ENCODE results near the gene CNP.

CNP gene

DNA sequence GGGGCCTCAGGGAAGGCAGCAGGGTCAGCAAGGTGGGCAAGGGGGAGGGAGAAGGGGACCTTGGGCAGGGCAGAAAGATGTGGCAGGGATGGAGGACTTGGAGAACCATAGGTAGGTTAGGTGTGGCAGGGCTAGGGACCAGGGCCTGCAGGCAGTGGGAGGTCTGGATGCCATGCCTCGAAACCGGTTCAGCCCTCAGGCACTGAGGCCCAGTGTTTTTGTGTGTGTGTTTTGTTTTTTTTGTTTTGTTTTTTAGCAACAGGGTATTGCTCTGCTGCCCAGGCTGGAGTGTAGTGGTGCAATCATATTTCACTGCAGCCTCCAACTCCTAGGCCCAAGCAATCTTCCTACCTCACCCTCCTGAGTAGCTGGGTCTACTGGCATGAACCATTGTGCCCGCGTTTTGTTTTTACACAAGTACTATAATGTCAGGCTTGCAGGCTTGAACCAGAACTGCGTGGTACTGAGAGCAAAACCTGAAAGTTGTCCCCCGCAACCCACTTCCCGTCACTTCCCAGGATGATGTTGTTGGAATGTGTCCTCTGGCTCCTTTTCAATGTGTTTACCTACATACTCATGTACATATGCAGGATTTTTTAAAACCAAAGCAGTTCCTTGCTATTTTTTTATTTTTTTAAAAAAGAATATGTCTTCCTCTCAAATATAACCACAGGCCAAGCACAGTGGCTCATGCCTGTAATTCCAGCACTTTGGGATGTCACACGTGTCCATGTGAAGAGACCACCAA is 23.8 kb upstream of the CNP start:
- no peak for DNase-seq (ENCODE audit: low read depth)

DNA sequence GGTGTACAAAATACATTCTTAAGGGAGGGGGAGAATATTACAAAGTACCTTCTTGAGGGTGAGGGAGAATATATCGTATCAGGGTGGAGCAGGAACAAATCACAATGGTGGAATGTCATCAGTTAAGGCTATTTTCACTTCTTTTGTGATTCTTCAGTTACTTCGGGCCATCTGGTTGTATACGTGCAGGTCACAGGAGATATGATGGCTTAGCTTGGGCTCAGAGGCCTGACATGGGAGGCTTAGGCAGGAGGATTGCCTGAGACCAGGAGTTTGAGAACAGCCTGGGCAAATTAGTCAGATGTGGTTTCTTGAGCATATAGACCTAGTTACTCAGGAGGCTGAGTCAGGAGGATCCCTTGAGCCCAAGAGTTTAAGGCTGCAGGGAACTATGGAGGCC is 23.1 kb upstream of the CNP start:
- DNase-seq (ENCODE audit: low read depth) = no peak

DNA sequence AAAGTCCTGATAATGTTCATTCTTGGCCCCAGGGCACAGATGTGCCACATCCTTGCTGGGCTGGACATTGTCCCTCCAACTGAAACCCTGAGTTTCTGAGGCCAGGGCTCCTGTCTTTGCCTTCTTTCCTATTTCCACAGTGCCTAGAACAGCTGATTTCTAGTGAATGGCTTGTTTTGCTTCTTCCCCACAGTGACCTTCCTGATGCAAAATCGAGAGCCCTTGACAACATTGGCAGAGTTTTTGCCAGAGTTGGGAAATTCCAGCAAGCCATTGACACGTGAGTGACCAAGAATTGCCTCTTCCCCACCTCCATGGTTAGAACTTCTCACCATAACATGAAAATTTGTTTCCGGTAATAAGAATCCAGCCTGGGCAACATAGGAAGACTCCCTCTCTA is 21.7 kb upstream of the CNP start:
- DNase-seq (ENCODE audit: low read depth) = no peak

DNA sequence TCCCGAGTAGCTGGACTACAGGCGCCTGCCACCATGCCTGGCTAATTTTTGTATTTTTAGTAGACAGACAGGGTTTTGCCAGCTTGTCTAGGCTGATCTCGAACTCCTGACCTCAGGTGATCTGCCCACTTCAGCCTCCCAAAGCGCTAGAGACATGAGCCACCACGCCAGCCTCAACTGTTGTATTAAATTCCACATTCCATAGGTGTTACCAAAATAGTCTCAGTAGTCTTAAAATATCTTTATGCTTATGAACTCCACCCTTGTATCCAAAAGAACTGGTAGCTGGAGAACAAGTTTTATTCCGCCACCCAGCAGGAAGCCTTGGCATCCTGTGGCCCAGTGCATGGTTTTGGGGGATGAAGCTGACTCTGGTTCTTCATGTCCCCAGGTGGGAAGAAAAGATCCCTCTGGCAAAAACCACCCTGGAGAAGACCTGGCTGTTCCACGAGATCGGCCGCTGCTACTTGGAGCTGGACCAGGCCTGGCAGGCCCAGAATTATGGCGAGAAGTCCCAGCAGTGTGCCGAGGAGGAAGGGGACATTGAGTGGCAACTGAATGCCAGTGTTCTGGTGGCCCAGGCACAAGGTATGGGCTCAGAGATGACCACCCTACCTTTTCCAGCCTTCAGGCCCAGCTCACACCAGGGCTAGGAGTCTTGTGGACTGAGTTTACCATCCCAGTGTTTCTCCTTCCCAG is 17.7 kb upstream of the CNP start:
- DNase-seq (ENCODE audit: low read depth) = no peak

DNA sequence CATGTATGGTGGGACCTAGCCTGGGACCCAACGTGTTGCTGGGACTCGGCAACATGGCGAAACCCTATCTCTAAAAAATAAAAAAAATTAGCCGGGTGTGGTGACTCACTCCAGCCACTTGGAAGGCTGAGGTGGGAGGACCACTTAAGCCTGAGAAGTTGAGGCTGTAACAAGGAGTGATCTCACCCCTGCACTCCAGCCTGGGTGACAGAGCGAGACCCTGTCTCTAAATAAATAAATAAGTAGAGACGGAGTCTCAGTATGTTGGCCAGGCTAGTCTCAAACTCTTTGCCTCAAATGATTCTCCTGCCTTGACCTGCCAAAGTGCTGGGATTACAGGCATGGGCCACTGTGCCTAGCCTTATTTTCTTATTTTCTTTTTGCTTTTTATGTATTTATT is 10.1 kb upstream of the CNP start:
- DNase-seq (ENCODE audit: low read depth) = no peak

DNA sequence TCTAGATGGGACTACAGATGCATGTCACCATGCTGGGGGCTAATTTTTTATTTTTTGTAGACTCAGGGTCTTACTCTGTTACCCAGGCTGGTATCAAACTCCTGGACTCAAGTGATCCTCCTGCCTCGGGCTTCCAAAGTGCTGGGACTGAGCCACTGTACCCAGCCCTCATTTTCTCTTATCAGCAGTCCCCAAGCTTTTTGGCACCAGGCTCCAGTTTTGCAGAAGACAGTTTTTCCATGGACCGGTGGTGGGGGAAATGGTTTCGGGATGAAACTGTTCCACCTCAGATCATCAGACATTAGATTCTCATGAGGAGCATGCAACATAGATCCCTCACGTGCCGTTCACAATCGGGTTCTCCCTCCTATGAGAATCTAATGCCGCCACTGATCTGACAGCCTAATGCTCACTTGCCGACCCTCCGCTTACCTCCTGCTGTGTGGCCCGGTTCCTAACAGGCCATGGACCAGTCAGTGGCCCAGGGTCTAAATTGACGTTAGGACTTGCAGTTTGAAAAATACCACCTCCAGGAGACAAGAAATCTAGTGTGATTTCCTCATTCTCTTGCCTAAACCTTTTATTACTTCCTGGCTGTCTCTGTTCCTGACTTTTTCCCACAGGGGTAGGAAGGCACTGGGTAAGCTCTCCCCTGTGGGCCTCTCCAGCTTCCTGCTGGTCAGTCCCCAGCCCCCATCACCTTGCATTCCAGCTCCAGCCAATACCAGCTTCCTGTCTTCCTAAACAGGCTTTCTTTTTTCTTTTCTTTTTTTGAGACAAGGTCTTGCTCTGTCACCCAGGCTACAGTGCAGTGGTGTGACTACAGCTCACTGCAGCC is 9.3 kb upstream of the CNP start:
- no peak for DNase-seq (ENCODE audit: low read depth)

DNA sequence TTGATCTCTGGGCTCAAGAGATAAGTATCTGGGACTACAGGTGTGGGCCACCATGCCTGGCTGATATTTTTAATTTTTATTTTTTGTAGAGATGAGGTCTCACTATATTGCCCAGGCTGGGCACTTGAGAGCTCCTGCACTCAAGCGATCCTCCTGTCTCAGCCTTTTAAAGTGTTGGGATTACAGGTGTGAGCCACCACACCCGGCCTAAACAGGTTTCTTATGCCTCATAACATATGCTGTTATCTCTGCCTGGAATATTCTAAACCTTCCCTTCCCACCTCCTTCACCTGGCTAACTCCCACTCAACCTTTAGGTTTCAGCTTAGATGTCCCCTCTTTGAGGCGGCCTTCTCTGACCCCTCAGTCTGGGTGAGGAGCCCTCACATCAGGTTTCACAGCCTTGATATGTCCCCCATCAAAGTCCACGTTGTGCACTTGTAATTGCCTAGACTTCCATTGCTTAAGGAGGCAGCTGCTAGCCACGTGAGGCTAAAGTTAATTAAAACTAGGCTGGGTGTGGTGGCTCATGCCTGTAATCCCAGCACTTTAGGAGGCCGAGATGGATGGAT is 8.6 kb upstream of the CNP start:
- DNase-seq (ENCODE audit: low read depth) = no peak

DNA sequence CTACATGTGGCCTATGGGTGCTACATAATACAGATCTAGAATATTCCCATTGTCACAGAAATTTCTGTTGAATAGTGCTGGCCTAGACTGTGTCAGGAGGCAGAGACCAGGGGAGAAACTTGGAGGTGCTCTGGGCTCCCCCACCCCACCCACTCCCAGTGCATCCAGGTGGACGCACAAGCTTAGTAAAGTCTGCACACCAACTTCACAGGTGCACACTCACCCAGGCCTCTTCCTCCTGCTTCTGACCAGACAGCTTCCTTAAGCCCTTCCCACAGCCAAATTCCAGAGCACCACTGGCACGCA is 7.6 kb upstream of the CNP start:
- no peak for DNase-seq (ENCODE audit: low read depth)

DNA sequence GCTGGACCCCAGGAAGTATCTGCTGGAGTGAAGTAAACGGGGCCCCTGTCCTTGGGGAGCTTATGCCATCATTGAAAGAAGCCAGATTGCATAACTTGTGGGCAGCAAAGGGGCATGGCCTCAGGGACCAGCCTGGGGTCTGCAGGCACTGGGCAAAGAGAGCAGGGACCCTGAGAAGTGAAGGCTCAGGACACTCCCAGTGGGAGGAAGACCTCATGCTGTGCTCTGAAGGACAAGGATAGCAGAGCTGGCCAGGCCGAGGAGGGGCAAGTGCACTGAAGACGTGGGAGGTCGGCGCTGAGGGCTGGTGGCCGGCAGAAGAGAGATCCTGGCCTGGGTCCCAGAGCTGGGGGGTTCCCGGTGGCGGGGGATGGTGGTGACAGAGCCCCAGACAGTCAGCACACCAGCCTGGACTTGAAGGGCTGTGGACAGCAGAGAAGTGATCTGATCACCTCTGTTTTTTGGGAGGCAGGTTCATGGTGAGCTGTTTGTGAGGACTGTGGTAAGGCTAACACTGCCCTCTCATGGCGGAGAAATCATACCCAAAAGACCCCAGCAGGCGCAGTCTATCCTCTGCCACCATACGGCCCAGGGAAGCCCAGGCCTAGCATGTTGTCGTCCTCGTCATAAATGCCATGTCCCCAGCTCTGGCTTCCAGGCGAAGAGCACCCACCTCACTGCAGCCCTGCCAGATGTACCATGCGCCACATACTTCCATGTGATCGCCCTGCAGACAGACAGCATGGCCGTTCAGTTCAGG is 7.1 kb upstream of the CNP start:
- peak; percentile 46 for DNase-seq (ENCODE audit: low read depth)

DNA sequence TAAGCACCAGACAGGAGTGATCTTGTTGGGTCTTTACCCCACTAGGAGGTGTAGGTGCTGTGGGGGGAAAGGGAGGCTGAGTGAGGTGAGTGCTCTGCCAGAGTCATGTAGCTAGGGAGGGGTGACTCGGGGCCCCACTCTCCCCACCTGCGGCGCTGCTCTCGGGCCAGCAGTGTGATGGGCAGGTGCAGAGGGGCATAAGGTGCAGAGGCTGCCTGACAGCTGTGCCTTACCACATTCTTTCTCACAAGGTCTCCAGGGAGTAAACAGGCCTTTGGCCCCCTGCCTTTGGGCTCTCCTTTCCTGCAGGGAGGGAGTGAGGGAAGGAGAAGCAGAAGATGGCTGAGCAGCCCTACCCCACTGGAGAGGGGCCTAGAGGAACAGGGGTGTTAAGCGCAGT is 4.5 kb upstream of the CNP start:
- no peak for DNase-seq (ENCODE audit: low read depth)

DNA sequence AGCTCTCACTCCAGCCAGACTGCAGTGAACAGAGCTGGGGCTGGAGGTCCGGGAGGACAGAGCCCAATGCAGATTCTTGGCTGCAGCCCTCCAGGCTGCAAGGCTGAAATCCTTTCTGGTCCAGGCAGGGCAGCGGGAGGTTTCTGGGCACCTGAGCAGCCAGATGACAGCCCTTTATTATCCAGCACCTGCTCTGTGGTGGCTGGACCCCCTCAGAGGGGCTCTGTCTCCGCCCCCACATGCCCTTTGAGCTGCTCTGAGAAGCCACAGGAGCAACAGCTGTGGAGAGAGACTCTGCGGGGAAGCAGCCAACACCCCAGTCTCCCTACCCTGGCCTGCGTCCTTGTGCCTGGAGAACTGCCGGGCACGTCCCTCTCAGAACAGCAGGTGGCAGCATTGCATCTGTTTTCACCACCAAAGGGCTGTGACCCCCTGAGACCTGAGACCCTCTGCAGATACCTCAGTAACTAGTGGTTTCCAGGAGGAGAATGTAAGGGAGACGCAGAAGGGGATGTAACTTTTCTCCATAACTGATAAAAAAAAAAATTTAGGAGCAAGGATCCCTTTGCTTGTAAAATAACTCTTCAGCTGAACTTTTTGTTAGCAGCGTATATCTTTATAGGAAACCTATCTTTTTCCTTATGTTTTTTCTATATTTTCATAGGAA is 3.7 kb upstream of the CNP start:
- peak; percentile 44 for DNase-seq (ENCODE audit: low read depth)

DNA sequence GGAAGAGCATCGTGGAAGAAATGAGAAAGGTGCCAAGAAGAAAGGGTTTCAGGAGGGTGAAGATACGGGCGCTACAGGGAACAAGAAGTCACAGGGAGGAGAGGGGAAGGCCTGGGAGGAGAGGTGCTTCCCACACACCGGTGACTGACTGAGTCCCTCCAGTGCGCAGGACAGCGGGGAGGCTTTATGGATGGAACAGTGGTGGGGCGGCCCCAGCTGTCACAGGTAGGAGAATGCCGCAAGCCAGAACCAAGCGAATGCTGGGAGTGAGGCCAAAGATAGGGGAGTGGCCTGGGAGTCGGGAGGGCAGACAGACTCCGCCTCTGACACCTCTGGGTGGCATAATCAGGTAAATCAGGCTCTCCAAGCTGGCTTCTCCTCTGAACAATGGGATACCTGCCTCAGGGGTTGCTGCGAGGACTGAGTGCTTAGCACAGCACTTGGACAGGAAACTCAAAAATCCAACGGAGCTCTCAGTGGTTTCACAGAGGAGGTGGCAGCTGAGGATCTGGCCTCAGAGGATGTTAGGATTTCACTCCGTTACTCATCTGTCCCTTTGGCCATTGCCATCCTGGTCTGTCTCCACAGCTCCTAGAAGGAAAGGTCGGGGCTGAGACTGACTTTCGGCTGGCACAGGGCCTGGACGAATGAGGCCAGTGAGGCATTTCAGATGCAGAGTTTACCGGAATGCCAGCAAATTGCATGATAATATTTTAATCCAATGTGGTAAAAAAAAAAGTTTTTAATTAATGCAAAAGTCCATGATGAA is 717 bp upstream of the CNP start:
- DNase-seq (ENCODE audit: low read depth) = peak; percentile 47

DNA sequence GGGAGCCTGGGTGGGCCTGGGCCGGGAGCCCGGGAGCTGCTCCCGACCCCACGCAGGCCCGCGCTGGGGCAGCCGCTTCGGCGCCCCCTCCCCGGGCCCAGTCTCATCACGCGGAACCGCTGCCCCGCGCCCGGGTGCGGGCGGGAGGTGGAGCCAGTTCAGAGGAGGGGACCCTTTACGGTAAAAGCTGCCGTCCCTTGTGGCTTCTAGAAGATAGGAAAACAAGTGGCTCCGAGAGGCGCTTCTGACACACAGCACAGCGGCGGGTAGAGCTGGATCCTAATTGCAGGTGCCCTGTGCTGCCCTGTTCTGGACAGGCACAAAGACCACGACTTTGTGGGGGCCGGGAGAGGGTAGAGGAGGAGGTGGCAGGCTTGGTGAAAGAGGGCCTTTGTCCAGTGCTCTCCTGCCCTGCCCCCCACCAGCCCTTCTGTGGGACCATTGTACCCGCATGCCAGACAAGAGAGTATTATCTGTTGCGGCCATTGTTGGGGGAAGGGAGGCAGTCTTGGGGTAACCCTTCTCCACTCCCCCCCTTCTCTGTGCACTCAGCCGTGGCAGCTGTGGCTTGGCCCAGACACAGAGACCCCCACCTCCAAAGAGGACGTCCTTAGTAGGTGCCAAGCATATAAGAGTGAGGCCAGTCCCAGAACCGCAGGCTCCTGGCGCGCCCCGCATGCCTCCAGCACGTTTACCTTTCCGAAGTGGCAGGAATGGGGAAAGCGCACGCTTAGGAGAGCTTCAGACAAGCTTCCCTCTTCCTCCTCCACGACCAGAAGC is 736 bp downstream of the CNP start:
- peak; percentile 12 for DNase-seq (ENCODE audit: low read depth)

DNA sequence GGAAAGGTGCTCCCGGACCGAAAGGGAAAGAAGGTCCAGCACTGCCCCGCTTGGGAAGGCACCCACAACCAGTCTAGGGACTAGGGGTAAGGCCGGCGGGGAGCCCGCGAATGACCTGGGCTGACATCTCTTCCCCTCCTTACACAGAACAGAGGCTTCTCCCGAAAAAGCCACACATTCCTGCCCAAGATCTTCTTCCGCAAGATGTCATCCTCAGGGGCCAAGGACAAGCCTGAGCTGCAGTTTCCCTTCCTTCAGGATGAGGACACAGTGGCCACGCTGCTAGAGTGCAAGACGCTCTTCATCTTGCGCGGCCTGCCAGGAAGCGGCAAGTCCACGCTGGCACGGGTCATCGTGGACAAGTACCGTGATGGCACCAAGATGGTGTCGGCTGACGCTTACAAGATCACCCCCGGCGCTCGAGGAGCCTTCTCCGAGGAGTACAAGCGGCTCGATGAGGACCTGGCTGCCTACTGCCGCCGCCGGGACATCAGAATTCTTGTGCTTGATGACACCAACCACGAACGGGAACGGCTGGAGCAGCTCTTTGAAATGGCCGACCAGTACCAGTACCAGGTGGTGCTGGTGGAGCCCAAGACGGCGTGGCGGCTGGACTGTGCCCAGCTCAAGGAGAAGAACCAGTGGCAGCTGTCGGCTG is 1.5 kb downstream of the CNP start:
- no peak for DNase-seq (ENCODE audit: low read depth)

DNA sequence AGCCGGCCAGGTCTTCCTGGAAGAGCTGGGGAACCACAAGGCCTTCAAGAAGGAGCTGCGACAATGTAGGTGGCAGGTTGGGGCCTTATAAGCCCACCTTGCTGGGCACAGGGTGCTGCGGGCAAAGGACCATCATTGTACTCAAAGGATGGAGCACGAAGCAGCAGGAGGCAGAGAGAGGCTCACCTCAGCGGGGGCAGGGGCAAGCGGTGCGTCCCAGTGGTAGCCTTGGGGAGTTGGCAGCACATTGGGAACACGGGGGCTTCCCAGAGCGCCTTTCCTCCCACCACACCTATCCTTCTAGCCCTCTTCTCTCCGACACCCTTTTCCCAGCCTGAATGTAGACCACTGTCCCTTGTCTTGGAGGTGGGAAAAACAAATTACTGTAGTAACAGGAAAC is 2.1 kb downstream of the CNP start:
- DNase-seq (ENCODE audit: low read depth) = no peak

DNA sequence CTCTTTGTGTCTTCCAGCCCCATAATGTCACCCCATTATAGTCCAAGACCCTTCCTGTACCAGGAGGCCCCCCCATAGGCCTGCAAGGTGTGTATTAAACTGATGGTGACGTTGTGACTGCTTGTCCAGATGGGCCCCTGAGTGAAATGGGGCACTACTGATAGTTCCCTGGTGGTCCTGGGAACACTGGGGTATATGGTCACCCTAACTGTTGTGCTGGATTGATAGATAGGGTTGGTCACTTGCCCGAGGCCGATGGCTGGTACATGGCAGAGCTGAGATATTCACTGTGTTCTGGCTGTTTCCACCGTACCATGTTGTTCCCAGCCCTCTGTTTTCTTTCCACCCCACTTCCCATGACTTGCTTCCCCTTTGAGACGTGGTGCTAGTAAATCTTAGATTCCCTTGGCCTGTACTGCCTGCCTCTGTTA is 4.3 kb downstream of the CNP start:
- DNase-seq (ENCODE audit: low read depth) = no peak

DNA sequence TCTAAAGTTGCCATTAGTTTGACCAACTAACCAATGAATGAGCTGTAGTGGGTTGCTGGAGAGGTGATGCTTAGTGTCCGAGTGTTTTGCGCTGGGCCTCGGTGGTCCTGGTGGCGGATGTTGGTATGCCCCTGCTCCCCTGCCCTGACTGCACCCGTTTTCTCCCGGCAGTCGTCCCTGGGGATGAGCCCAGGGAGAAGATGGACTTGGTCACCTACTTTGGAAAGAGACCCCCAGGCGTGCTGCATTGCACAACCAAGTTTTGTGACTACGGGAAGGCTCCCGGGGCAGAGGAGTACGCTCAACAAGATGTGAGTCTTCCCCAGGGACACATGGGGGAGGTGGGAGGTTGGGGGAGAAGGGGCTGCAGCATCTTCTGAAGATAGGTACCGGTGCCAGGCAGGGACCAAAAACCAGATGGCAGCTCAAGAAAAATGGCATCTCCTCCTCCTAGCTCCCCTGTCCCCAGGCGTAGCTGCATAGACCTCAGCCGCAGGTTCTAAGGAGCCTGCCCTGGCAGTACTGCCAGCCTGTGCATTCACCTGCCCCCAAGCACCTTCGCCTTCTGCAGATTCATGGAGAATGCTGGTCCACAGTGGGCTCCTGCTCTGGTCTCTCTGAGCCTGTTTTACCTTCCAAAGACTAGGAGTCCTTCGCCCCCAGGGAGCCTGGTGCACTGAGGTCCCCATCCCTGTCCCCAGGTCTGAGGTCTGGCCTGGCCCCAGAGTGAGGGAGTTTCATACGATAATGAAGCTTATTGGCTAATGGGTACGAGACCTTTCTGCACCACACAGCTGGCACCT is 5.3 kb downstream of the CNP start:
- no peak for DNase-seq (ENCODE audit: low read depth)

DNA sequence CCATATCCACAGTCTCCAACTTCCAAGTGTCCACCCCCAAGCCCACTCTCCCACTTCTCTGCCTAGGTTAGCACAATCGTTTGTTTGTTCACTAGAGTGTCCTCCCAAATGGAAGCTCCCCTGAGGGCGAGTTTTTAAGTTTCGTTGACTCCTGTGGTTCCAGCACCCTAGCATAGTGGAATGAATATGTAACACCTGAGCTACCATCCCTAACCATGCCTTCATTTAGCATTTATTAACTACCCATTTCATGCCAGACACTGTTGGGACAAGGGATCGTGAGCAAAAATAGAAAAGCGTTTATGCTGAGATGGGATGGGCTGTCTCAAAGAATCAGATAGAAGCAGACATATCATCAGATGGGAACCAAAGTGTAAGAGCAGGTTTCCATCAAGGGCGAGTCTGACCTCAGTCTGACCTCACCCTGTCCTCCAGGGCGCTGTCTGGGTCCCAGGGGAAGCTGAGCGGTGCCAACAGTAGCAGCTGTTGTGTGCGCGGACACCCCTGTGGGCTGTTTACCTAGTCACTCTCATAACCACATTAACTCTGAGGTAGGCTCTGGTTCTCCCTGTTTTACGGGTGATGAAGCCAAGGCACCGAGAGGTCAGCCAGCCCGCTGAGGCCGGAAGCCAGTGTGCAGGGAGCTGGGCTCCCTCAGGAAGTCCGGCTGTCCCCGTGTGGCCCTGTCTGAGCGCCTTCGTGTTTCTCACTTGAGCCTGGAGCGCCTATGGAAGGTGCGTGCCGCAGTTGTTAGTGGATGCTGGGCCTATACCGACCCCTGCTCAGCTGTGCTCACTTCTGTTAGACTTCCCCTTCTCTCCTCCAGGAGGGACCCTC is 6.2 kb downstream of the CNP start:
- no peak for DNase-seq (ENCODE audit: low read depth)
